PC-9 (cell line): ENCODE measurements around the gene COTL1. TPM values are rescaled to one million over a fixed set of nuclear protein-coding genes. Genes with fewer than 3 reads are reported as not detected.

ENCODE experiments used
- BruUV-seq: library from RNA; stranded (reverse); fragments of 400-500 nt; replicated peaks from 2 replicates; lab custom pipeline; 2021; lab: Mats Ljungman, UMichigan
- CTCF ChIA-PET: fragments of 300-600 bp; sonication (Branson Sonifier 250); formaldehyde crosslinking; loops from one replicate; lab custom pipeline; 2022; ENCODE audit warnings: antibody characterized with exemption; lab: Charles Lee
- POLR2A ChIA-PET: fragments of 300-600 bp; sonication (Branson Sonifier 250); formaldehyde crosslinking; loops from one replicate; lab custom pipeline; 2022; ENCODE audit warnings: antibody characterized with exemption; ENCODE audit not compliant: unreplicated experiment; lab: Charles Lee
- DNase-seq, 2 experiments: peaks; one replicate each; pipeline versions ENCODE4 v3.0.0 to v3.0.0-alpha.2; 2015 to 2022; ENCODE audit warnings: mixed read lengths in 1 of 2
- H2AFZ ChIP-seq: fragments of 200-600 bp; sonication (generic); 2 replicates; pipeline ENCODE4 v1.8.1; 2017; ENCODE audit warnings: antibody characterized with exemption
- H3F3A ChIP-seq: fragments of 200-600 bp; sonication (generic); 2 replicates; pipeline ENCODE4 v1.8.1; 2017; ENCODE audit warnings: antibody characterized with exemption, mild to moderate bottlenecking, low read depth; ENCODE audit not compliant: insufficient read depth
- H3K27ac ChIP-seq: fragments of 200-600 bp; sonication (generic); 2 replicates; pipeline ENCODE4 v1.6.1; 2016; ENCODE audit warnings: mixed run types
- H3K27me3 ChIP-seq: fragments of 200-600 bp; sonication (generic); 2 replicates; pipeline ENCODE4 v1.6.1; 2016; ENCODE audit warnings: low read depth, mixed run types; ENCODE audit not compliant: insufficient read depth
- H3K36me3 ChIP-seq: fragments of 200-600 bp; sonication (generic); 2 replicates; pipeline ENCODE4 v1.6.1; 2016; ENCODE audit warnings: low read depth, mixed run types
- H3K4me1 ChIP-seq: fragments of 200-600 bp; sonication (generic); replicated peaks from 2 replicates; pipeline ENCODE4 v1.6.1; 2016; ENCODE audit warnings: mixed run types; ENCODE audit not compliant: insufficient read depth
- H3K4me2 ChIP-seq: fragments of 200-600 bp; sonication (generic); 2 replicates; pipeline ENCODE4 v1.6.1; 2017; ENCODE audit warnings: mixed run types
- H3K4me3 ChIP-seq: fragments of 200-600 bp; sonication (generic); 2 replicates; pipeline ENCODE4 v1.6.1; 2016; ENCODE audit warnings: mixed run types
- H3K79me2 ChIP-seq: fragments of 200-600 bp; sonication (generic); 2 replicates; pipeline ENCODE4 v1.6.1; 2017; ENCODE audit warnings: low read depth, mixed run types
- H3K9me2 ChIP-seq: fragments of 200-600 bp; sonication (generic); 2 replicates; pipeline ENCODE4 v1.8.1; 2017; ENCODE audit warnings: mild to moderate bottlenecking; ENCODE audit not compliant: insufficient read depth
- H3K9me3 ChIP-seq: fragments of 200-600 bp; sonication (generic); 2 replicates; pipeline ENCODE4 v1.8.1; 2016; ENCODE audit warnings: low read depth; ENCODE audit not compliant: insufficient read depth
- H4K20me1 ChIP-seq: fragments of 200-600 bp; sonication (generic); 2 replicates; pipeline ENCODE4 v1.8.1; 2017; ENCODE audit not compliant: insufficient read depth
- EZH2 ChIP-seq: fragments of 200-600 bp; sonication (generic); IDR thresholded peaks from 2 replicates; pipeline ENCODE4 v1.8.0; 2017; ENCODE audit warnings: antibody characterized with exemption, low read depth
- intact Hi-C: fragments of 100-400 bp; cut with micrococcal nuclease; formaldehyde crosslinking; loops from one replicate; pipeline ENCODE4 v1.10.0; 2022; ENCODE audit not compliant: unreplicated experiment
- total RNA-seq: library from RNA; stranded (reverse); gene quantifications from 2 replicates; pipeline ENCODE4 v1.2.3, GENCODE V29; 2021
- TF ChIP-seq, protein P1 (sequence below): fragments of 200-600 bp; sonication (generic); conservative IDR thresholded peaks from 2 replicates; pipeline ENCODE4 v1.6.1; 2017; ENCODE audit warnings: mixed run types, antibody characterized with exemption, mild to moderate bottlenecking, moderate library complexity

COTL1 gene
- total RNA-seq, 1 experiment from 2014 or later = 512 TPM

DNA sequence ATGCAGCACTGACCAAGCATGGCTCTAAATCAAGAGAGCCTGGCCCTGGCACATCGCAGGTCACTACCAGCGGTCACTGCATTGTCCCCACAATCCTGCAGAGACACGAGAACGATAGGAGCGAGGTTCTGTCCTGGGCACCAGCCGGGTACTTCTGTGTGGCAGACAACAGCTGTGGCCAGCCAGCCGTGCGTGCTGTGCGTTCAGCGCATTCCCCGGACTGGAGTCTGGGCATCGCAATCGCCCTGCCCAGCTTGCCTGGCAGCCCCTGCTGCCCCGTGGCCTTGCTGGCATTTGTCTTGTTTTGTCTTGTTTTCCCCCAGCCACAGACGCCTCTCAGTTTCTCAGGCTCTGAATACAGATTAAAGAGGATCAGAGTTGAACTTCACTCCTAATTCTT, 33.9 kb downstream of the COTL1 start:
- no peaks in the 10 kb centered on the region for H3K27me3 ChIP-seq
- H3K79me2 ChIP-seq = peaks cover 66% of the 10 kb centered on the region
- intact Hi-C loops = no loop called here
- BruUV-seq = no TSS peak
- H3K4me3 ChIP-seq = no peak overlapping the region
- H3K9me2 ChIP-seq = no peaks in the 10 kb centered on the region
- H3K9me3 ChIP-seq = no peaks in the 10 kb centered on the region
- CTCF ChIA-PET = no interaction called here
- no peak overlapping the region for H2AFZ ChIP-seq
- peaks cover 79% of the 10 kb centered on the region for H4K20me1 ChIP-seq
- TF ChIP-seq, protein P1, sequence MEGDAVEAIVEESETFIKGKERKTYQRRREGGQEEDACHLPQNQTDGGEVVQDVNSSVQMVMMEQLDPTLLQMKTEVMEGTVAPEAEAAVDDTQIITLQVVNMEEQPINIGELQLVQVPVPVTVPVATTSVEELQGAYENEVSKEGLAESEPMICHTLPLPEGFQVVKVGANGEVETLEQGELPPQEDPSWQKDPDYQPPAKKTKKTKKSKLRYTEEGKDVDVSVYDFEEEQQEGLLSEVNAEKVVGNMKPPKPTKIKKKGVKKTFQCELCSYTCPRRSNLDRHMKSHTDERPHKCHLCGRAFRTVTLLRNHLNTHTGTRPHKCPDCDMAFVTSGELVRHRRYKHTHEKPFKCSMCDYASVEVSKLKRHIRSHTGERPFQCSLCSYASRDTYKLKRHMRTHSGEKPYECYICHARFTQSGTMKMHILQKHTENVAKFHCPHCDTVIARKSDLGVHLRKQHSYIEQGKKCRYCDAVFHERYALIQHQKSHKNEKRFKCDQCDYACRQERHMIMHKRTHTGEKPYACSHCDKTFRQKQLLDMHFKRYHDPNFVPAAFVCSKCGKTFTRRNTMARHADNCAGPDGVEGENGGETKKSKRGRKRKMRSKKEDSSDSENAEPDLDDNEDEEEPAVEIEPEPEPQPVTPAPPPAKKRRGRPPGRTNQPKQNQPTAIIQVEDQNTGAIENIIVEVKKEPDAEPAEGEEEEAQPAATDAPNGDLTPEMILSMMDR = no peak
- no peak for TF ChIP-seq EZH2
- no peak overlapping the region for H3K4me2 ChIP-seq
- DNase-seq = no peak
- POLR2A ChIA-PET = no interaction called here
- peaks cover 6% of the 10 kb centered on the region; the same call in 1 of the 2 replicates for H3K36me3 ChIP-seq
- peaks cover 70% of the 10 kb centered on the region for H3F3A ChIP-seq
- H3K27ac ChIP-seq = no peak overlapping the region
- no peaks in the 10 kb centered on the region for H3K4me1 ChIP-seq

DNA sequence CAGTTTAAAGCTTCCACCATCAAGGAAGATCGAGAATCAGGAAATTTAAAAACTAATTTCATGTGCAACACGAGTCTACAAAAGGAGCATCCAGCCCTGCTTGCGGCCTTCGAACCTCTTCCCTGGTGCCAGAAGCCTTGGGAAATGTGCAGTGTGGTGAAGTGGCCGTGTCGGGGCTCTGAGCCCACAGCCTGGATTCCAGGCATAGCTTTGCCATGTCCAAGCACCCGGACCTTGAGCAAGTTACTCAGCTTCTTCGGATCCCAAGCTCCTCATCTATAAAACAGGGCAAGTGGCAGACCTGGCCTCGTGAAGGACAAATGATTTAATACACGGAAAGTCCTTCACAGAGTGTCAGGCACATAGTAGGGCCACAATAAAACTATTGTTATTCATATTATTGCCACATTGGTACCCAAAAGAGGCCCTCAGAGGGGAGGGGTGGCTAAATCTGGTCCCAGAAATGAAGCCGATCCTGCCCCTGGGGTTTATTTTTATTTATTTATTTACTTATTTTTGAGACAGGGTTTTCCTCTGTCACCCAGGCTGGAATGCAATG, 34.8 kb downstream of the COTL1 start:
- no peaks in the 10 kb centered on the region for H3K9me3 ChIP-seq
- ChIA-PET CTCF (interaction anchor here (0.5 to 0.6 kb wide), 2 partner anchors 75 to 143 kb away, joined by 3 read pairs; no protein-coding TSS in a partner anchor), POLR2A (interaction anchor here (0.6 kb wide), 1 partner anchor 25 kb away, joined by 7 read pairs; no protein-coding TSS in a partner anchor)
- no peak overlapping the region for H3K4me3 ChIP-seq
- TF ChIP-seq, protein P1 = no peak
- TF ChIP-seq EZH2 = no peak
- no peak overlapping the region for H3K4me2 ChIP-seq
- peaks cover 81% of the 10 kb centered on the region for H4K20me1 ChIP-seq
- peaks cover 6% of the 10 kb centered on the region; the same call in 1 of the 2 replicates for H3K36me3 ChIP-seq
- H3K27me3 ChIP-seq = no peaks in the 10 kb centered on the region
- intact Hi-C loops = no loop called here
- DNase-seq = no peak
- no peaks in the 10 kb centered on the region for H3K9me2 ChIP-seq
- peak overlapping the region; percentile 17; the same call in 1 of the 2 replicates for H3K27ac ChIP-seq
- no peaks in the 10 kb centered on the region for H3K4me1 ChIP-seq
- no peak overlapping the region for H2AFZ ChIP-seq
- no TSS peak for BruUV-seq
- H3F3A ChIP-seq = peaks cover 65% of the 10 kb centered on the region
- H3K79me2 ChIP-seq = peaks cover 75% of the 10 kb centered on the region

DNA sequence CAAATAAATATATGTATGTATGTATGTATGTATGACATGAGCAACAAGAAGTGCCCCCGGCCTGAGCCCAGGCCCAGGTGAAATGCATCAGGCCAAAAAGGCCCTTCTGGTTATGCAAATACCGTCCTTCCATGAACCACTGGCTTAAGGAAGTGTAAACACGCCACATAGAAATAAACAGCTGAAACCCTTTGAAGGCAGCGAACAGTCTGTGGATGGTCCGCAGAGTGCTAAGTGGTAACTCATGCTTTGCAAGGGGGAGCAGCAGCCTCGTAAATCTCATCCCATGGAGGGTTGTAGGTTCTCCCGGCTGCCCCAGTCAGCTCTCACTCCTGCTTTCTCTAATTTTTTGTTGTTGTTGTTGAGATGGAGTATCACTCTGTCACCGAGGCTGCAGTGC, 36.7 kb downstream of the COTL1 start:
- peaks cover 89% of the 10 kb centered on the region for H4K20me1 ChIP-seq
- no peak overlapping the region for H3K27ac ChIP-seq
- no peaks in the 10 kb centered on the region for H3K9me3 ChIP-seq
- peaks cover 70% of the 10 kb centered on the region; the same call in 1 of the 2 replicates for H3F3A ChIP-seq
- H2AFZ ChIP-seq = no peak overlapping the region
- no peaks in the 10 kb centered on the region for H3K9me2 ChIP-seq
- BruUV-seq = no TSS peak
- TF ChIP-seq EZH2 = no peak
- TF ChIP-seq, protein P1 = no peak
- ChIA-PET POLR2A (interaction anchor here (0.5 kb wide), 1 partner anchor 35 kb away, joined by 10 read pairs; no protein-coding TSS in a partner anchor), CTCF (no interaction called here)
- H3K79me2 ChIP-seq = peaks cover 92% of the 10 kb centered on the region
- H3K4me3 ChIP-seq = no peak overlapping the region
- no peak overlapping the region for H3K4me2 ChIP-seq
- H3K4me1 ChIP-seq = no peaks in the 10 kb centered on the region
- peaks cover 6% of the 10 kb centered on the region; the same call in 1 of the 2 replicates for H3K36me3 ChIP-seq
- DNase-seq = no peak
- H3K27me3 ChIP-seq = no peaks in the 10 kb centered on the region
- intact Hi-C loops = no loop called here
